Liver (tissue), 9 donors: ENCODE measurements around the gene BTBD6. TPM values are rescaled to one million over a fixed set of nuclear protein-coding genes. Genes with fewer than 3 reads are reported as not detected.

Experiments
- DNase-seq: peaks from one replicate; pipeline ENCODE4 v3.0.0-alpha.2; 2017; ENCODE audit warnings: low spot score
- H3K27ac ChIP-seq, 2 donors: one replicate each; pipeline ENCODE4 v1.7.0; 2013; ENCODE audit warnings: inconsistent platforms in 2 of 2, low read length in 2 of 2, control low read depth in 1 of 2, low read depth in 1 of 2, mild to moderate bottlenecking in 1 of 2
- H3K27me3 ChIP-seq, 4 donors: one replicate each; pipeline versions ENCODE4 v1.6.1 to v1.7.0; 2013; ENCODE audit warnings: low read length in 3 of 4, inconsistent platforms in 1 of 4, mild to moderate bottlenecking in 1 of 4, moderate library complexity in 1 of 4; ENCODE audit not compliant: control insufficient read depth in 4 of 4, insufficient read depth in 4 of 4
- H3K36me3 ChIP-seq, 4 donors: one replicate each; pipeline versions ENCODE4 v1.6.1 to v1.7.0; 2013; ENCODE audit warnings: low read length in 3 of 4, mild to moderate bottlenecking in 3 of 4, low read depth in 1 of 4, moderate library complexity in 1 of 4; ENCODE audit not compliant: control insufficient read depth in 4 of 4, insufficient read depth in 3 of 4
- H3K4me1 ChIP-seq, 4 donors: one replicate each; pipeline versions ENCODE4 v1.6.1 to v1.7.0; 2013; ENCODE audit warnings: low read length in 3 of 4, mild to moderate bottlenecking in 3 of 4, moderate library complexity in 1 of 4; ENCODE audit not compliant: control insufficient read depth in 4 of 4, insufficient read depth in 4 of 4
- H3K4me3 ChIP-seq, 3 donors: one replicate each; pipeline versions ENCODE4 v1.6.1 to v1.7.0; 2013; ENCODE audit warnings: low read length in 3 of 3, control low read depth in 1 of 3, low read depth in 1 of 3, mild to moderate bottlenecking in 1 of 3
- H3K9ac ChIP-seq, 2 donors: one replicate each; pipeline ENCODE4 v1.7.0; 2013; ENCODE audit warnings: low read length in 2 of 2, mild to moderate bottlenecking in 2 of 2, moderate library complexity in 2 of 2, control low read depth in 1 of 2, low read depth in 1 of 2
- H3K9me3 ChIP-seq, 4 donors: one replicate each; pipeline versions ENCODE4 v1.6.1 to v1.7.0; 2013; ENCODE audit warnings: low read length in 3 of 4; ENCODE audit not compliant: control insufficient read depth in 4 of 4
- EGR1 ChIP-seq, 2 donors: IDR thresholded peaks; 2 replicates each; pipeline ENCODE4 v1.6.1; 2016 to 2018; ENCODE audit warnings: antibody characterized with exemption in 2 of 2, low read depth in 2 of 2
- FOXA1 ChIP-seq: IDR thresholded peaks from 2 replicates; pipeline ENCODE4 v1.6.1; 2016; ENCODE audit warnings: antibody characterized with exemption
- FOXA2 ChIP-seq: IDR thresholded peaks from 2 replicates; pipeline ENCODE4 v1.6.1; 2016; ENCODE audit warnings: antibody characterized with exemption
- GABPA ChIP-seq, 2 donors: IDR thresholded peaks in 1 of 2; conservative IDR thresholded peaks in 1 of 2; 2 replicates each; pipeline ENCODE4 v1.6.1; 2016; ENCODE audit warnings: antibody characterized with exemption in 2 of 2, mild to moderate bottlenecking in 1 of 2, moderate library complexity in 1 of 2
- HNF4A ChIP-seq, 2 donors: conservative IDR thresholded peaks; 2 replicates each; pipeline ENCODE4 v1.6.1; 2016; ENCODE audit warnings: antibody characterized with exemption in 2 of 2, mild to moderate bottlenecking in 2 of 2
- HNF4G ChIP-seq: IDR thresholded peaks from 2 replicates; pipeline ENCODE4 v1.6.1; 2016; ENCODE audit warnings: antibody characterized with exemption
- JUND ChIP-seq, 2 donors: IDR thresholded peaks; 2 replicates each; pipeline ENCODE4 v1.6.1; 2016; ENCODE audit warnings: antibody characterized with exemption in 2 of 2
- NR2F2 ChIP-seq: IDR thresholded peaks from 2 replicates; pipeline ENCODE4 v1.6.1; 2016; ENCODE audit warnings: antibody characterized with exemption
- RAD21 ChIP-seq, 2 donors: IDR thresholded peaks; 2 replicates each; pipeline ENCODE4 v1.6.1; 2016; ENCODE audit warnings: antibody characterized with exemption in 2 of 2, mild to moderate bottlenecking in 2 of 2
- RXRA ChIP-seq, 2 donors: IDR thresholded peaks; 2 replicates each; pipeline ENCODE4 v1.6.1; 2017 to 2018; ENCODE audit warnings: antibody characterized with exemption in 2 of 2, mild to moderate bottlenecking in 1 of 2
- SP1 ChIP-seq: IDR thresholded peaks from 2 replicates; pipeline ENCODE4 v1.6.1; 2018; ENCODE audit warnings: antibody characterized with exemption, mild to moderate bottlenecking
- TAF1 ChIP-seq: conservative IDR thresholded peaks from 2 replicates; pipeline ENCODE4 v1.6.1; 2016; ENCODE audit warnings: antibody characterized with exemption, mild to moderate bottlenecking
- YY1 ChIP-seq: IDR thresholded peaks from 2 replicates; pipeline ENCODE4 v1.6.1; 2016; ENCODE audit warnings: antibody characterized with exemption, mild to moderate bottlenecking
- WGBS: extraction: QIAGEN DNeasy Blood & Tissue Kit; methylation state at CpG from one replicate; pipeline ENCODE4 v1.1.7; 2013; 5-methylcytosine and 5-hydroxymethylcytosine counted together
- polyA plus RNA-seq, 2 donors: library from polyadenylated mRNA; stranded (reverse) in 1 of 2; unstranded in 1 of 2; fragments of 200-250 nt in 1 of 2; fragments of >200 nt in 1 of 2; fragmentation: Nextera tagmentation in 1 of 2; extraction: Ambion mirVana in 1 of 2; gene quantifications; one replicate each; pipeline versions ENCODE4 v1.2.1 to v1.2.3, GENCODE V29; 2013 to 2015
- total RNA-seq, 2 donors: library from RNA; depleted of rRNA; stranded (reverse); fragments of >200 nt; gene quantifications; one replicate each; pipeline ENCODE4 v1.2.3, GENCODE V29; 2014
- TF ChIP-seq, protein P1 (sequence below): IDR thresholded peaks from 2 replicates; pipeline ENCODE4 v1.6.1; 2016; ENCODE audit warnings: antibody characterized with exemption
- TF ChIP-seq, protein P2 (sequence below): IDR thresholded peaks from 2 replicates; pipeline ENCODE4 v1.6.1; 2016; ENCODE audit warnings: antibody characterized with exemption
- TF ChIP-seq, protein P3 (sequence below): IDR thresholded peaks from 2 replicates; pipeline ENCODE4 v1.6.1; 2016; ENCODE audit warnings: antibody characterized with exemption
- TF ChIP-seq, protein P4 (sequence below): fragments of 150-350 bp; IDR thresholded peaks from 2 replicates; pipeline ENCODE4 v1.5.1; 2017; ENCODE audit warnings: improper control_type of control experiment, low read depth, low read length; ENCODE audit not compliant: missing input control
- donor health status: healthy.
- donor health status: healthy.
- donor health status: healthy.
- donor health status: healthy.
- donor health status: healthy.

The BTBD6 gene
- total and polyA plus RNA-seq, 4 donors: 5.8 to 18.1 (median 16.7) TPM

DNA sequence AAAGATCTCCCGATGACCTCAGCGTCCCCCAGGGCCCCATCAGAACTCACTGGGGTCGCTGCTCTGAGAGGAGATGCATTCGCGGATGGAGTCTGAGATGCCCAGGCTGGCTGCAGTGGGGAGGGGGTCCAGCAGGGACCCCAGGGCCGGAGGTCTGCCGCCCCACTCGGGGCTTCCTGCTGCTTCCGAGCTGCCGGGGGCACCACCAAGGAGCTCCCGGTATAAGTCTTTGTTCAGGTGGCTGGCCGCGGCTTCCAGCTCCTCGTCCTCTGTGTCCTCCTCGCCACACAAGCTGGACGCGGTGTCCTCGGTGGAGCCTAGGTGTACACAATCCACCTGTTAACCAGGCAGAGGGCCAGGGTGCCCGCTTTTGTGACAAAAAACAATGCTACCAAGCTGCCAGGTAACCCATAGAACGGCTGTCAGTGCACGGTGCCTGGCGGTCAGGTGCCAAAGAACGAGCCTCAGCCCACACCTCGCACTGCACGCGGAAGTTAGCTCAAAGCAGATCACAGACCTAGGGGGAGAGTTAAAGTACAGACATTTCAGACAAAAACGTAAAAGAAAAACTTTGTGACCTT, 26.6 kb upstream of the BTBD6 start:
- no peak for DNase-seq
- Histone ChIP-seq H3K27ac (no peak overlapping the region), H3K9ac (no peak overlapping the region), H3K9me3 (no peaks in the 10 kb centered on the region), H3K4me1 (peaks cover 0 to 9% (median 5%) of the 10 kb centered on the region in 4 donors), H3K36me3 (peaks cover 4 to 40% (median 15%) of the 10 kb centered on the region in 4 donors), H3K27me3 (no peaks in the 10 kb centered on the region), H3K4me3 (no peak overlapping the region)
- WGBS: 90% methylated on average over 27 of the region's 27 CpGs
- TF ChIP-seq RAD21 (IDR thresholded peaks at IDR 0.05) (no peak), NR2F2 (no peak), HNF4A (conservative IDR thresholded peaks at IDR 0.05) (no peak), HNF4G (no peak), YY1 (no peak)
- TF ChIP-seq, protein P1, sequence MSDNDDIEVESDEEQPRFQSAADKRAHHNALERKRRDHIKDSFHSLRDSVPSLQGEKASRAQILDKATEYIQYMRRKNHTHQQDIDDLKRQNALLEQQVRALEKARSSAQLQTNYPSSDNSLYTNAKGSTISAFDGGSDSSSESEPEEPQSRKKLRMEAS: no peak
- TF ChIP-seq, protein P2, sequence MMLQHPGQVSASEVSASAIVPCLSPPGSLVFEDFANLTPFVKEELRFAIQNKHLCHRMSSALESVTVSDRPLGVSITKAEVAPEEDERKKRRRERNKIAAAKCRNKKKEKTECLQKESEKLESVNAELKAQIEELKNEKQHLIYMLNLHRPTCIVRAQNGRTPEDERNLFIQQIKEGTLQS: no peak

DNA sequence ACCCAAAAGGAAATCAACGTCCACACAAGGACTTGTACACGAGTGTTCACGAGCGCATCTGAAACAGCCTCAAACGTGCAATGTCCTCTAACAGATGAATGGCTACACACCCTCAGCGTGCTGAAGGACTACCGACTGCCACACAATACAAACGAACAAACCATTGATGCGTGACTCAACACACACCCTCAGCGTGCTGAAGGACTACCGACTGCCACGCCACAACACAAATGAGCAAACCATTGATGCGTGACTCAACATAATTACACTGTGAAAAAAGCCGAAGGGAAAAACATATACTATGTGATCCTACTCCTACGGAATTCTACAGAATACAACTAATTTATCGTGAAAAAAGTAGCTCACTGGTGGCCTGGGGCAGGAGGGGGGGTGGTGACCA, 25.1 kb upstream of the BTBD6 start:
- DNase-seq: no peak
- no peaks in the 10 kb centered on the region for H3K27me3 ChIP-seq
- peaks cover 0 to 9% (median 5%) of the 10 kb centered on the region in 4 donors for H3K4me1 ChIP-seq

More for the DNA sequence above, 25.1 kb upstream of the BTBD6 start:
- H3K9me3 ChIP-seq: no peaks in the 10 kb centered on the region
- no peak overlapping the region for H3K4me3 ChIP-seq
- no peak overlapping the region for H3K27ac ChIP-seq
- 97% methylated on average over 16 of the region's 16 CpGs for WGBS
- H3K36me3 ChIP-seq: peaks cover 5 to 24% (median 15%) of the 10 kb centered on the region in 4 donors
- no peak overlapping the region for H3K9ac ChIP-seq
- TF ChIP-seq, protein P3, sequence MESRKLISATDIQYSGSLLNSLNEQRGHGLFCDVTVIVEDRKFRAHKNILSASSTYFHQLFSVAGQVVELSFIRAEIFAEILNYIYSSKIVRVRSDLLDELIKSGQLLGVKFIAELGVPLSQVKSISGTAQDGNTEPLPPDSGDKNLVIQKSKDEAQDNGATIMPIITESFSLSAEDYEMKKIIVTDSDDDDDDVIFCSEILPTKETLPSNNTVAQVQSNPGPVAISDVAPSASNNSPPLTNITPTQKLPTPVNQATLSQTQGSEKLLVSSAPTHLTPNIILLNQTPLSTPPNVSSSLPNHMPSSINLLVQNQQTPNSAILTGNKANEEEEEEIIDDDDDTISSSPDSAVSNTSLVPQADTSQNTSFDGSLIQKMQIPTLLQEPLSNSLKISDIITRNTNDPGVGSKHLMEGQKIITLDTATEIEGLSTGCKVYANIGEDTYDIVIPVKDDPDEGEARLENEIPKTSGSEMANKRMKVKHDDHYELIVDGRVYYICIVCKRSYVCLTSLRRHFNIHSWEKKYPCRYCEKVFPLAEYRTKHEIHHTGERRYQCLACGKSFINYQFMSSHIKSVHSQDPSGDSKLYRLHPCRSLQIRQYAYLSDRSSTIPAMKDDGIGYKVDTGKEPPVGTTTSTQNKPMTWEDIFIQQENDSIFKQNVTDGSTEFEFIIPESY: no peak
- TF ChIP-seq JUND (IDR thresholded peaks at IDR 0.05): no peak
- no peak for TF ChIP-seq GABPA (IDR thresholded peaks at IDR 0.05 in 1 of 2, conservative IDR thresholded peaks at IDR 0.05 in 1 of 2)
- no peak for TF ChIP-seq FOXA1
- no peak for TF ChIP-seq RAD21 (IDR thresholded peaks at IDR 0.05)
- TF ChIP-seq FOXA2: no peak
- no peak for TF ChIP-seq EGR1 (IDR thresholded peaks at IDR 0.05; ENCODE audit: low read depth in 2 of 2)
- TF ChIP-seq, protein P1: no peak
- TF ChIP-seq NR2F2: no peak
- no peak for TF ChIP-seq TAF1
- TF ChIP-seq SP1: no peak
- TF ChIP-seq, protein P2: no peak
- TF ChIP-seq HNF4A (conservative IDR thresholded peaks at IDR 0.05): no peak
- TF ChIP-seq, protein P4, sequence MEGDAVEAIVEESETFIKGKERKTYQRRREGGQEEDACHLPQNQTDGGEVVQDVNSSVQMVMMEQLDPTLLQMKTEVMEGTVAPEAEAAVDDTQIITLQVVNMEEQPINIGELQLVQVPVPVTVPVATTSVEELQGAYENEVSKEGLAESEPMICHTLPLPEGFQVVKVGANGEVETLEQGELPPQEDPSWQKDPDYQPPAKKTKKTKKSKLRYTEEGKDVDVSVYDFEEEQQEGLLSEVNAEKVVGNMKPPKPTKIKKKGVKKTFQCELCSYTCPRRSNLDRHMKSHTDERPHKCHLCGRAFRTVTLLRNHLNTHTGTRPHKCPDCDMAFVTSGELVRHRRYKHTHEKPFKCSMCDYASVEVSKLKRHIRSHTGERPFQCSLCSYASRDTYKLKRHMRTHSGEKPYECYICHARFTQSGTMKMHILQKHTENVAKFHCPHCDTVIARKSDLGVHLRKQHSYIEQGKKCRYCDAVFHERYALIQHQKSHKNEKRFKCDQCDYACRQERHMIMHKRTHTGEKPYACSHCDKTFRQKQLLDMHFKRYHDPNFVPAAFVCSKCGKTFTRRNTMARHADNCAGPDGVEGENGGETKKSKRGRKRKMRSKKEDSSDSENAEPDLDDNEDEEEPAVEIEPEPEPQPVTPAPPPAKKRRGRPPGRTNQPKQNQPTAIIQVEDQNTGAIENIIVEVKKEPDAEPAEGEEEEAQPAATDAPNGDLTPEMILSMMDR: no peak
- no peak for TF ChIP-seq RXRA (IDR thresholded peaks at IDR 0.05)
- no peak for TF ChIP-seq HNF4G
